Prostate gland (tissue), 2 donors: ENCODE results near the gene TOR1A.

Source experiments
- POLR2A ChIP-seq: fragments of 450-650 bp; IDR thresholded peaks from one replicate; pipeline ENCODE4 v1.6.1; 2016; ENCODE audit warnings: antibody characterized with exemption, mild to moderate bottlenecking
- TF ChIP-seq, protein P1 (sequence below), 4 experiments: fragments of 200-600 bp in 2 of 4; fragments of 450-650 bp in 2 of 4; sonication (generic) in 2 of 4; IDR thresholded peaks; 1 replicate in 3 of 4; 2 replicates in 1 of 4; pipeline ENCODE4 v1.5.1; 2016 to 2019; ENCODE audit warnings: antibody characterized with exemption in 4 of 4, mild to moderate bottlenecking in 2 of 4, moderate library complexity in 2 of 4

GRCh38 chr9:129812385-129812784 lies 11.6 kb downstream of the TOR1A start:
- TF ChIP-seq, protein P1, sequence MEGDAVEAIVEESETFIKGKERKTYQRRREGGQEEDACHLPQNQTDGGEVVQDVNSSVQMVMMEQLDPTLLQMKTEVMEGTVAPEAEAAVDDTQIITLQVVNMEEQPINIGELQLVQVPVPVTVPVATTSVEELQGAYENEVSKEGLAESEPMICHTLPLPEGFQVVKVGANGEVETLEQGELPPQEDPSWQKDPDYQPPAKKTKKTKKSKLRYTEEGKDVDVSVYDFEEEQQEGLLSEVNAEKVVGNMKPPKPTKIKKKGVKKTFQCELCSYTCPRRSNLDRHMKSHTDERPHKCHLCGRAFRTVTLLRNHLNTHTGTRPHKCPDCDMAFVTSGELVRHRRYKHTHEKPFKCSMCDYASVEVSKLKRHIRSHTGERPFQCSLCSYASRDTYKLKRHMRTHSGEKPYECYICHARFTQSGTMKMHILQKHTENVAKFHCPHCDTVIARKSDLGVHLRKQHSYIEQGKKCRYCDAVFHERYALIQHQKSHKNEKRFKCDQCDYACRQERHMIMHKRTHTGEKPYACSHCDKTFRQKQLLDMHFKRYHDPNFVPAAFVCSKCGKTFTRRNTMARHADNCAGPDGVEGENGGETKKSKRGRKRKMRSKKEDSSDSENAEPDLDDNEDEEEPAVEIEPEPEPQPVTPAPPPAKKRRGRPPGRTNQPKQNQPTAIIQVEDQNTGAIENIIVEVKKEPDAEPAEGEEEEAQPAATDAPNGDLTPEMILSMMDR (IDR thresholded peaks at IDR 0.05), result no peak
- TF ChIP-seq POLR2A, result no peak
